Right cardiac atrium (tissue), 5 donors: ENCODE measurements around the gene DNM1L. TPM values are rescaled to one million over a fixed set of nuclear protein-coding genes. Genes with fewer than 3 reads are reported as not detected.
A peak's percentile ranks its signal among the peaks of the same experiment; 100 is the strongest.

Experiments used
- ATAC-seq, 2 donors: fragments of 200-7000 bp; cut with Tn5 transposase; one replicate each; pipeline versions ENCODE4 v1.8.0 to v1.9.1; 2020; ENCODE audit warnings: moderate library complexity in 2 of 2, mild to moderate bottlenecking in 1 of 2
- DNase-seq, 3 donors: peaks; one replicate each; pipeline ENCODE4 v3.0.0-alpha.2; 2020
- H3K27ac ChIP-seq: one replicate; pipeline ENCODE4 v1.5.1; 2013; ENCODE audit warnings: mild to moderate bottlenecking, low read length, control low read depth, moderate library complexity
- H3K27me3 ChIP-seq: one replicate; pipeline ENCODE4 v1.6.1; 2013; ENCODE audit not compliant: control insufficient read depth, insufficient read depth
- H3K4me1 ChIP-seq: one replicate; pipeline ENCODE4 v1.6.1; 2013; ENCODE audit warnings: low read length; ENCODE audit not compliant: control insufficient read depth, insufficient read depth
- H3K4me3 ChIP-seq: one replicate; pipeline ENCODE4 v1.5.1; 2013; ENCODE audit warnings: low read length, control low read depth
- H3K9me3 ChIP-seq: one replicate; pipeline ENCODE4 v1.6.1; 2013; ENCODE audit warnings: low read length; ENCODE audit not compliant: control insufficient read depth
- WGBS: extraction: QIAGEN DNeasy Blood & Tissue Kit; methylation state at CpG from one replicate; pipeline ENCODE4 v1.1.7; 2013; 5-methylcytosine and 5-hydroxymethylcytosine counted together
- intact Hi-C, 4 donors: fragments of 100-400 bp; cut with DNase I; formaldehyde crosslinking; loops; one replicate each; pipeline versions ENCODE4 v1.11.0 to v1.14.0; 2022 to 2023
- polyA plus RNA-seq: library from polyadenylated mRNA; stranded (reverse); fragments of 200-250 nt; gene quantifications from one replicate; pipeline ENCODE4 v1.2.3, GENCODE V29; 2013
- total RNA-seq, 4 donors: library from RNA; stranded (reverse); fragmentation: NEBNext Ultra II Directional; extraction: Animal tissue kit (Norgen Biotek cat#: 25700); gene quantifications; one replicate each; pipeline ENCODE4 v1.2.1, GENCODE V29; 2021
- donor health status: healthy with polysubstance abuse.
- donor health status: DM: no; HTN: yes; CAD: no.
- donor health status: DM: no; HTN: no; CAD: no.
- donor health status: DM: no; HTN: yes; CAD: no; lungs with severe emphysema.
- donor health status: DM: yes; HTN: yes; CAD: no.

The DNM1L gene
- total and polyA plus RNA-seq, 5 donors, result 41.7 to 73.0 (median 61.2) TPM

DNA sequence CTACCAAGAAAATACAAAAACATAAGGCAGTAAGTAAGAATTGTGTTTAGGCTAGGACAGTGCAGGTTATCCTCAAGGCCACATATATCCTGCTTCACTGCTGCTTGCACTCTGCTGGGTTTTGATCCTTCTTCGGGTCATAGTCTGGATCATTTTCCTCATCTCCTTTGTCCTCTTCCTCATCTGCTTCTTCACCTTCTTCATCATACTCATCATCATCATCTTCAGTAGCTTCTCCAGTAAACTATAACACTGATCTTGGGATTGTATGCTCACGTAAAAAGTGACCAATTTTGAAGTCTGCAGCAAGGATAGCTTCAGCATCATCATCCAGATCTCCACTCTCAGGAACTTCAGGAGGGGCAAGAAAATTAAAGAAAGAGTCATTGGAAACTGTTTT lies 47.2 kb downstream of the DNM1L start:
- WGBS, result 98% methylated on average over 2 of the region's 2 CpGs
- no peaks in the 10 kb centered on the region for H3K4me1 ChIP-seq
- intact Hi-C loops, result no loop called here
- no peaks in the 10 kb centered on the region for H3K27me3 ChIP-seq
- H3K27ac ChIP-seq, result no peak overlapping the region
- H3K4me3 ChIP-seq, result no peak overlapping the region
- DNase-seq (no peak), ATAC-seq (no peak)
- no peaks in the 10 kb centered on the region for H3K9me3 ChIP-seq

- no peaks in the 10 kb centered on the region for H3K27me3 ChIP-seq
- ATAC-seq (no peak), DNase-seq (no peak)
- intact Hi-C loops, result no loop called here
- 76% methylated on average over 3 of the region's 3 CpGs for WGBS
- H3K4me3 ChIP-seq, result no peak overlapping the region
- H3K4me1 ChIP-seq, result no peaks in the 10 kb centered on the region
- H3K27ac ChIP-seq, result no peak overlapping the region
- H3K9me3 ChIP-seq, result no peaks in the 10 kb centered on the region
These were observed 48.1 kb downstream of the DNM1L start for GRCh38 chr12:32727237-32727636.

DNA sequence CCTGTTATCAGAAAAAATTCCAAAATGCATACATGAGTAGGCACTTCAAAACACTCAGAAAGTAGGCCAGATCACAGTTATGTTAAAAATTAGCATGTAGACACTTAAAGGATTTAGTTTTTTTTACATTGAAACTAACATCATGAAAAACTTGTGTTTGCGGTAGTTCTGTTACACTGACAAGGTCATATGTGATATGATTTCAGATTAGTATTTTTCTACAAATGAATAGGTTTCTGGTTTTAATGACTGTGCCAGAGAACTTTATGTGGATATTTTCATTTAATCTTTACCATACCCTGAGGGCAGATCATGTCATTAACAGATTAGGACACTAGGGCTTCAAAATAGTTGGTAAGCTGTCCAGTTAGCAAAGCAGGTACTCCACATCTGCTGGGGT lies 55.9 kb downstream of the DNM1L start:
- 96% methylated on average over 1 of the region's 1 CpG for WGBS
- no peak overlapping the region for H3K27ac ChIP-seq
- no peaks in the 10 kb centered on the region for H3K27me3 ChIP-seq
- H3K9me3 ChIP-seq, result no peaks in the 10 kb centered on the region
- DNase-seq (no peak), ATAC-seq (no peak)
- intact Hi-C loops, result no loop called here
- no peak overlapping the region for H3K4me3 ChIP-seq
- H3K4me1 ChIP-seq, result no peaks in the 10 kb centered on the region

- H3K9me3 ChIP-seq, result no peaks in the 10 kb centered on the region
- DNase-seq (no peak), ATAC-seq (no peak)
- WGBS, result 76% methylated on average over 3 of the region's 3 CpGs
- H3K27me3 ChIP-seq, result no peaks in the 10 kb centered on the region
- H3K4me3 ChIP-seq, result no peak overlapping the region
- no peak overlapping the region for H3K27ac ChIP-seq
- intact Hi-C loops, result no loop called here
- H3K4me1 ChIP-seq, result no peaks in the 10 kb centered on the region
These were observed 57.3 kb downstream of the DNM1L start for GRCh38 chr12:32736445-32736844.

DNA sequence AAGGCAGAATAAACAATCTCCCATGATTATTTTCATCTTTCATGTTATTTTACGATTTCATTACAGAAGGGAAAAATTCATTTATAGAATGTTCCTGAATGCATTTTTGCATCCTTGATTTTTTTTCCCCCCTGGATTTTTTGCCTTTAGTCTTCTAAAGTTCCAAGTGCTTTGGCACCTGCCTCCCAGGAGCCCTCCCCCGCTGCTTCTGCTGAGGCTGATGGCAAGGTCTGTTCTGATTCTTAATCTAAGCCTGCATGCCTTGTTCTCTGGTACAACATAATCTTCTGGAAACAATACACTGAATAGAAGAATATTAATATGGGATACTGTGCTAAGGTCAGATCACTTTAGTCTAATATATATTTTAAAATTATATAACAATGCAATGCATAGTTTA lies 58.6 kb downstream of the DNM1L start:
- ATAC-seq (no peak), DNase-seq (no peak)
- WGBS, result 84% methylated on average over 2 of the region's 2 CpGs
- H3K4me1 ChIP-seq, result no peaks in the 10 kb centered on the region
- no peaks in the 10 kb centered on the region for H3K27me3 ChIP-seq
- H3K9me3 ChIP-seq, result no peaks in the 10 kb centered on the region
- intact Hi-C loops, result no loop called here
- no peak overlapping the region for H3K4me3 ChIP-seq
- H3K27ac ChIP-seq, result no peak overlapping the region

GRCh38 chr12:32739279-32739678 lies 60.2 kb downstream of the DNM1L start:
- WGBS, result 79% methylated on average over 2 of the region's 2 CpGs

GRCh38 chr12:32742133-32742532 lies 63.0 kb downstream of the DNM1L start:
- H3K27me3 ChIP-seq, result no peaks in the 10 kb centered on the region
- no peak for DNase-seq
- H3K9me3 ChIP-seq, result no peaks in the 10 kb centered on the region
- WGBS, result 88% methylated on average over 10 of the region's 10 CpGs
- no peak for ATAC-seq
- no peaks in the 10 kb centered on the region for H3K4me1 ChIP-seq
- no peak overlapping the region for H3K4me3 ChIP-seq
- intact Hi-C loops, result no loop called here
- H3K27ac ChIP-seq, result no peak overlapping the region

More at GRCh38 chr12:32739279-32739678, 60.2 kb downstream of the DNM1L start:
- H3K4me3 ChIP-seq, result no peak overlapping the region
- no peak overlapping the region for H3K27ac ChIP-seq
- no peaks in the 10 kb centered on the region for H3K4me1 ChIP-seq
- DNase-seq (no peak), ATAC-seq (no peak)
- intact Hi-C loops, result no loop called here
- no peaks in the 10 kb centered on the region for H3K9me3 ChIP-seq
- H3K27me3 ChIP-seq, result no peaks in the 10 kb centered on the region

DNA sequence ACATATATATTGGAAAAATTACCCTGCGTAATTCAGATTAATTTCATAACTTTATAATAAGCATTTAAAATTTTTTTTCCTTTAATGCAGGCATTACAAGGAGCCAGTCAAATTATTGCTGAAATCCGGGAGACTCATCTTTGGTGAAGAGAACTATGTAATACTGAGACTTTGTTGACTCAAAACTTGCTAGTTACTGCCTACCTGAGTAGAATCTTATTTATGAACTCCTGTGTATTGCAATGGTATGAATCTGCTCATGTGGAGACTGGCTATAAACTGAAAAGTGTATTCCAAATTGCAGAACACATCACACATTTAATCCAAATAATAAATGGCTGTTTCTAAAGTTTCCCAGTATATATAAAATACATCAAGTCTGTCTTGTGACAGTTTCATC lies 64.2 kb downstream of the DNM1L start:
- 96% methylated on average over 2 of the region's 2 CpGs for WGBS
- Histone ChIP-seq H3K9me3 (no peaks in the 10 kb centered on the region), H3K27ac (no peak overlapping the region), H3K4me3 (no peak overlapping the region), H3K27me3 (no peaks in the 10 kb centered on the region), H3K4me1 (no peaks in the 10 kb centered on the region)
- no peak for ATAC-seq
- intact Hi-C loops, result no loop called here
- no peak for DNase-seq

DNA sequence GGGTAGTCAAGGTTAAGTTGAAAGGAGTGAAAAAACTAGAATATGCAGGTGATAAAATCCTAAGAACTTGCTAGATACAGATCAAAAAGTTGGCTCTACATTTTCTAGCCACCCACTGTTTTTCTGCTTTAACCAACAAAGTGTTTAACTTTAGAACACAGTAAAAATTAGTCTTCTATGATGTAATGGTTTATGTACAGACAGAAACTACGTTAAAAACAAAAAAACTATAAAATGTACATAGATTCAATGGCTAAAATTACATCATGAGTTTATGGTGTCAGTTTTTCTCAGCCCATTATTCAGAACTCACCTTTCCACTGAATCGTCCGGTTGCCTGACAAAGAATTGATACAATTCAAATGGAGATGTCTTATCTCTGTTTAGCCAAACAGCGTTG lies 74.5 kb downstream of the DNM1L start:
- Histone ChIP-seq H3K4me1 (no peaks in the 10 kb centered on the region), H3K9me3 (no peaks in the 10 kb centered on the region), H3K27me3 (no peaks in the 10 kb centered on the region), H3K27ac (no peak overlapping the region), H3K4me3 (no peak overlapping the region)
- WGBS, result 42% methylated on average over 4 of the region's 4 CpGs
- intact Hi-C loops, result no loop called here
- ATAC-seq, result no peak
- DNase-seq, result no peak

DNA sequence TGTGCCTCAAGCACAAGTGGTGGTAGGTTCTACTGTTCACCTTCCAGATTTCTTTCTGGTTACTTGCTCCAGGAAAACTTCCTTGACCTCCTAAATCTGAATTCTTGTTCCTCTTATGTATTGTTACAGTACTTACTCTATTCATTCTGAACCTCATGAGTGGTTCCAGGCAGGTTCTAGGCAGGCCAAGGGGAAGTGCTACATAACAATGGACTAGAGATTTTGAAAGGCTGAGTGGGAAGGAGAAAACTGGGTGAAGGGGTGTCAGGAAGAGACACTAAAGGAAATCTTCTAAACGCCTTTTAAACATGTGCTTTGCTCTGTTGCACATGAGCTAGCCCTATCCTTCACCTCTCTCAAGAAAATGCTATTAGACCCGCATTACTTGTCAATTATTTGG lies 75.0 kb downstream of the DNM1L start:
- no peak overlapping the region for H3K4me3 ChIP-seq
- H3K27ac ChIP-seq, result no peak overlapping the region
- no peak for ATAC-seq
- intact Hi-C loops, result no loop called here
- 37% methylated on average over 2 of the region's 2 CpGs for WGBS
- H3K27me3 ChIP-seq, result no peaks in the 10 kb centered on the region
- DNase-seq, result no peak
- no peaks in the 10 kb centered on the region for H3K4me1 ChIP-seq
- H3K9me3 ChIP-seq, result no peaks in the 10 kb centered on the region

GRCh38 chr12:32755051-32755653 lies 76.1 kb downstream of the DNM1L start:
- Histone ChIP-seq H3K27me3 (no peaks in the 10 kb centered on the region), H3K4me1 (no peaks in the 10 kb centered on the region), H3K27ac (peak overlapping the region; percentile 68), H3K9me3 (no peaks in the 10 kb centered on the region), H3K4me3 (peak overlapping the region; percentile 75)
- under 1% methylated on average over 40 of the region's 40 CpGs for WGBS
- intact Hi-C loops, result loop anchor here (5.0 kb wide), 3 partner anchors 162 to 1267 kb away; partner anchors contain the start of gene ALG10 (in 2 of the 4)
- ATAC-seq (peak; percentile 71 to 77), DNase-seq (peak; percentile 64 to 85 (median 83))
